Measurements from ENCODE around the gene ADISSP.

The ADISSP gene

GRCh38 chr20:3730803-3731672 is 36.5 kb downstream of the ADISSP start:
- no peak for TF ChIP-seq Cebpa-rat (IDR thresholded peaks at IDR 0.05)
- H3K27me3 ChIP-seq = peaks cover 25 to 40% (median 31%) of the 10 kb centered on the region in 11 experiments
- H3K9ac ChIP-seq = 0 out of 22 replicates have a peak overlapping the region, but pooled peaks of 1 of the 11 experiments have one; percentile 24
- H3K4me2 ChIP-seq = peak overlapping the region in 10 of 11 experiments; percentile 10 to 84 (median 55); a peak in 17 of 22 replicates
- no peaks in the 10 kb centered on the region for H4K20me1 ChIP-seq
- peaks cover 27 to 72% (median 43%) of the 10 kb centered on the region in 10 experiments for H3K4me1 ChIP-seq
- no peak overlapping the region for H3K4me3 ChIP-seq
- H3K36me3 ChIP-seq = no peaks in the 10 kb centered on the region
- no peaks in the 10 kb centered on the region for H3K9me3 ChIP-seq (replicated peaks in 1 of 11)
- H3K27ac ChIP-seq = no peak overlapping the region

DNA sequence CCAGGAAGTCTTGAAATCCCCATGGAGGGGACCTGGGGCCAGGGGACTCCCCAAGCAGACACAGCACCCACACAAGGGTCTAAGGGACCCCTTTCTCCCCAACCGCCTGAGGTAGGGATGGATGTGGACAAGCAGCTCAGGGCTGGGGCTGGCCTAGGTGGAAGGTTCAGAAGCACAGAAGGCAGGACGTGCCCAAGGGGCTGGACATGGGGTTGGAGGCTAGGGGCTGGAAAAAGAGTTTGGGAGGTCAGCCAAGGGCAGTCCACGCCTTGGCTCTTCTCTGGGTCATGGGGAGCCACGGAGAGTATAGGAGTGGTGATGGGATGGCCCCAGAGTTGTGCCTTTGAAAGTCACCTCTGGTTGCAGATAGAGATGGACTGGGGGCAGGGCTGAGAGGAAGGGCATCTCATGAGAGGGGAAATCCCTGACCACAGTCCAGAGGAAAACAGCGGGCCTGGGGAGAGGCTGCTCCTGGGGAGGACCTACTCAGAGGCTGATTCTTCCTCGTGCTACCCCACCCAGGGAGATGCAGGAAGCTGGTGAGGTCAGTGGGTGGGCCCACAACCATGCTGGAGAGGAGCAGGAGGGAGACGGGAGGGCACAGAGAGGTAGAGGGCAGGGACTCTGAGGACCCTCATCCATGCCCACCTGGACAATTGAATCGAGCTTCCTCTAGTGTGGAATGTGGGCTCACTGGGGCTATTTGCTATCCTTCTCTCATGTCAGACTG is 37.6 kb downstream of the ADISSP start:
- no peak overlapping the region for H3K27ac ChIP-seq
- no peaks in the 10 kb centered on the region for H3K36me3 ChIP-seq
- no peak overlapping the region for H3K9ac ChIP-seq
- H4K20me1 ChIP-seq = no peaks in the 10 kb centered on the region
- H3K27me3 ChIP-seq = peaks cover 25 to 40% (median 31%) of the 10 kb centered on the region in 11 experiments
- H3K9me3 ChIP-seq (replicated peaks in 1 of 11) = no peaks in the 10 kb centered on the region
- peaks cover 27 to 72% (median 43%) of the 10 kb centered on the region in 10 experiments for H3K4me1 ChIP-seq
- TF ChIP-seq Cebpa-rat (IDR thresholded peaks at IDR 0.05) = no peak
- no peak overlapping the region for H3K4me3 ChIP-seq
- H3K4me2 ChIP-seq = peak overlapping the region; percentile 10 to 84 (median 46); a peak in 21 of 22 replicates

- H3K4me3 ChIP-seq = no peak overlapping the region
- peaks cover 25 to 37% (median 31%) of the 10 kb centered on the region in 11 experiments for H3K27me3 ChIP-seq
- H4K20me1 ChIP-seq = no peaks in the 10 kb centered on the region
- H3K27ac ChIP-seq = no peak overlapping the region
- peak overlapping the region in 6 of 11 experiments; percentile 41 to 84 (median 72); a peak in 10 of 22 replicates for H3K4me2 ChIP-seq
- H3K9ac ChIP-seq = no peak overlapping the region
- no peaks in the 10 kb centered on the region for H3K9me3 ChIP-seq (replicated peaks in 1 of 11)
- TF ChIP-seq Cebpa-rat (IDR thresholded peaks at IDR 0.05) = no peak
- peaks cover 27 to 70% (median 44%) of the 10 kb centered on the region in 10 experiments for H3K4me1 ChIP-seq
- H3K36me3 ChIP-seq = no peaks in the 10 kb centered on the region
These were observed 38.2 kb downstream of the ADISSP start for GRCh38 chr20:3729378-3729777.

- no peaks in the 10 kb centered on the region for H3K36me3 ChIP-seq
- H3K27me3 ChIP-seq = peaks cover 23 to 34% (median 30%) of the 10 kb centered on the region in 11 experiments
- no peaks in the 10 kb centered on the region for H3K9me3 ChIP-seq (replicated peaks in 1 of 11)
- peaks cover 27 to 66% (median 47%) of the 10 kb centered on the region in 10 experiments for H3K4me1 ChIP-seq
- H4K20me1 ChIP-seq = no peaks in the 10 kb centered on the region
- H3K4me3 ChIP-seq = no peak overlapping the region
- H3K9ac ChIP-seq = no peak overlapping the region
- H3K4me2 ChIP-seq = peak overlapping the region; percentile 11 to 84 (median 47); a peak in 16 of 22 replicates
- no peak overlapping the region for H3K27ac ChIP-seq
- no peak for TF ChIP-seq Cebpa-rat (IDR thresholded peaks at IDR 0.05)
These were observed 38.7 kb downstream of the ADISSP start for GRCh38 chr20:3728876-3729275.

GRCh38 chr20:3728354-3728753 is 39.2 kb downstream of the ADISSP start:
- H3K4me1 ChIP-seq = peaks cover 27 to 60% (median 45%) of the 10 kb centered on the region in 10 experiments
- H3K4me2 ChIP-seq = peak overlapping the region; percentile 11 to 84 (median 47); a peak in 20 of 22 replicates
- H4K20me1 ChIP-seq = no peaks in the 10 kb centered on the region
- H3K9me3 ChIP-seq (replicated peaks in 1 of 11) = 0 out of 22 replicates have a peak, but pooled peaks cover 0 to under 1% (median 0%) of the 10 kb centered on the region in 11 experiments
- H3K4me3 ChIP-seq = no peak overlapping the region
- no peaks in the 10 kb centered on the region for H3K36me3 ChIP-seq
- no peak for TF ChIP-seq Cebpa-rat (IDR thresholded peaks at IDR 0.05)
- no peak overlapping the region for H3K9ac ChIP-seq
- H3K27me3 ChIP-seq = peaks cover 18 to 29% (median 25%) of the 10 kb centered on the region in 11 experiments
- H3K27ac ChIP-seq = no peak overlapping the region

DNA sequence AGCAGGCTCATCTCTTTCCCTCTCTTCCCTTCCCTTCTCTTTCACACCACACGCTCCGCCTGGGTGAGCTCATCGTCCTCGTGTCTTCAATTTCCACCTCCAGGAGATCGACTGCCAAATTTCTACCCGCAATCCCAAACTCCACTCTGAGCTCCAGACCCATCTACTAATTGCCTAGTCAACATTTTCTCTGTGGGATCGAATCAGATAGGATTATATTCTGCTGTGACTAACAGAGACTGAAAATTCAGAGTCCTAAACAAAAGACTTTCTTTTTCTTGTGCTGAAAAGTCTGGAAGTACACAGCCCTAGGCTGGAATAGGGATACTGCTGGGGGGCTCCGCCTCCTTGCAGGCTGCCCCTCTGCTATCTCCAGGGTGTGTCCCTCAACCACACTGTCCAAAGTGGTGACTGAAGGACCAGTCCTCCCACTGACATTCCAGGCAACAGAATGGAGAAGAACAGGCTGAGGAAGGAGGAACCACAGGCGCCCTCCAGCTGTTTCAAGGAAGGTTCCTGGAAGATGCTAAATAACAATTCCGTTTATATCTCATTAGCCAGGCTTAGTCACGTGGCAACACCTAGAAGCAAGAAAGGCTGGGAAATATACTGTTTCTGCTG is 40.0 kb downstream of the ADISSP start:
- H3K4me3 ChIP-seq = no peak overlapping the region
- no peak for TF ChIP-seq Cebpa-rat (IDR thresholded peaks at IDR 0.05)
- no peak overlapping the region for H3K27ac ChIP-seq
- peaks cover 9 to 21% (median 16%) of the 10 kb centered on the region in 11 experiments for H3K27me3 ChIP-seq
- H3K9ac ChIP-seq = no peak overlapping the region
- H3K9me3 ChIP-seq (replicated peaks in 1 of 11) = 0 out of 22 replicates have a peak, but pooled peaks cover 0 to 5% (median 0%) of the 10 kb centered on the region in 11 experiments
- peak overlapping the region in 10 of 11 experiments; percentile 32 to 84 (median 56); a peak in 18 of 22 replicates for H3K4me2 ChIP-seq
- no peaks in the 10 kb centered on the region for H4K20me1 ChIP-seq
- no peaks in the 10 kb centered on the region for H3K36me3 ChIP-seq
- H3K4me1 ChIP-seq = peaks cover 27 to 53% (median 38%) of the 10 kb centered on the region in 10 experiments

GRCh38 chr20:3724356-3724755 is 43.2 kb downstream of the ADISSP start:
- Histone ChIP-seq H4K20me1 (no peaks in the 10 kb centered on the region), H3K4me2 (peak overlapping the region in 2 of 11 experiments; percentile 8 to 18; a peak in 2 of 22 replicates), H3K27me3 (no peaks in the 10 kb centered on the region), H3K36me3 (no peaks in the 10 kb centered on the region), H3K4me1 (peaks cover 31 to 45% (median 34%) of the 10 kb centered on the region in 10 experiments), H3K27ac (no peak overlapping the region), H3K4me3 (no peak overlapping the region), H3K9ac (no peak overlapping the region), H3K9me3 (replicated peaks in 1 of 11) (0 out of 22 replicates have a peak, but pooled peaks cover 0 to 5% (median 0%) of the 10 kb centered on the region in 11 experiments)
- no peak for TF ChIP-seq Cebpa-rat (IDR thresholded peaks at IDR 0.05)

- Histone ChIP-seq H3K9me3 (replicated peaks in 1 of 11) (0 out of 22 replicates have a peak, but pooled peaks cover 0 to 5% (median 0%) of the 10 kb centered on the region in 11 experiments), H3K27me3 (no peaks in the 10 kb centered on the region), H3K36me3 (no peaks in the 10 kb centered on the region), H3K27ac (no peak overlapping the region), H3K4me3 (no peak overlapping the region), H3K4me1 (peaks cover 20 to 42% (median 33%) of the 10 kb centered on the region in 10 experiments), H3K4me2 (no peak overlapping the region), H3K9ac (no peak overlapping the region), H4K20me1 (no peaks in the 10 kb centered on the region)
- no peak for TF ChIP-seq Cebpa-rat (IDR thresholded peaks at IDR 0.05)
These were observed 44.3 kb downstream of the ADISSP start for GRCh38 chr20:3723284-3723683.

Measured in BLaER1 treated with 17β-estradiol and CSF1 and Interleukin-3, amounts not matched to agents 10 nM and 100 nM (cell line).